H1 (cell line): ENCODE measurements around the gene GALNT13.
A peak's percentile ranks its signal among the peaks of the same experiment; 100 is the strongest.

ENCODE experiments used
- EP300 ChIP-seq, 2 experiments: IDR thresholded peaks; 1 replicate in 1 of 2; 2 replicates in 1 of 2; pipeline ENCODE4 v1.6.1; 2011 to 2012; ENCODE audit warnings: low read depth in 2 of 2, low read length in 2 of 2, mild to moderate bottlenecking in 2 of 2, borderline replicate concordance in 1 of 2, inconsistent platforms in 1 of 2, moderate library complexity in 1 of 2
- EZH2 ChIP-seq: fragments of 200-600 bp; sonication (generic); IDR thresholded peaks from 2 replicates; pipeline ENCODE4 v1.7.1; 2012; ENCODE audit warnings: low read depth, mild to moderate bottlenecking, moderate library complexity, low read length, inconsistent platforms; ENCODE audit not compliant: severe bottlenecking
- FOSL1 ChIP-seq: IDR thresholded peaks from 2 replicates; pipeline ENCODE4 v1.6.1; 2011; ENCODE audit warnings: mild to moderate bottlenecking, low read depth, low read length, moderate library complexity; ENCODE audit not compliant: insufficient read depth
- JUN ChIP-seq: IDR thresholded peaks from 2 replicates; pipeline ENCODE4 v1.6.1; 2011; ENCODE audit warnings: low read depth, mild to moderate bottlenecking, improper control_type of control experiment, low read length
- KDM5A ChIP-seq: fragments of 200-600 bp; IDR thresholded peaks from 2 replicates; pipeline ENCODE4 v1.7.1; 2012; ENCODE audit warnings: mild to moderate bottlenecking, low read length, inconsistent platforms, mixed read lengths
- POLR2A ChIP-seq, 2 experiments: IDR thresholded peaks; 1 replicate in 1 of 2; 2 replicates in 1 of 2; pipeline ENCODE4 v1.6.1; 2011; ENCODE audit warnings: low read depth in 2 of 2, low read length in 2 of 2, mild to moderate bottlenecking in 2 of 2; ENCODE audit errors: control extremely low read depth in 1 of 2
- POLR2AphosphoS5 ChIP-seq: IDR thresholded peaks from 2 replicates; pipeline ENCODE4 v1.6.1; 2011; ENCODE audit warnings: low read depth, low read length
- SIN3A ChIP-seq, 2 experiments: IDR thresholded peaks in 1 of 2; conservative IDR thresholded peaks in 1 of 2; 2 replicates each; pipeline ENCODE4 v1.6.1; 2011 to 2012; ENCODE audit warnings: low read length in 2 of 2, improper control_type of control experiment in 1 of 2, low read depth in 1 of 2, mild to moderate bottlenecking in 1 of 2
- SP1 ChIP-seq: IDR thresholded peaks from 2 replicates; pipeline ENCODE4 v1.6.1; 2011; ENCODE audit warnings: low read depth, low read length
- TAF7 ChIP-seq: optimal IDR thresholded peaks from 2 replicates; pipeline ENCODE3; 2011; ENCODE audit warnings: low read depth, mild to moderate bottlenecking, inconsistent platforms, low read length, moderate library complexity, borderline replicate concordance
- TF ChIP-seq, protein P1 (sequence below), 3 experiments: IDR thresholded peaks; 1 replicate in 2 of 3; 2 replicates in 1 of 3; pipeline versions ENCODE4 v1.5.1 to v1.6.1; 2011; ENCODE audit warnings: low read length in 3 of 3, mild to moderate bottlenecking in 3 of 3, inconsistent platforms in 2 of 3, low read depth in 1 of 3, moderate library complexity in 1 of 3; ENCODE audit not compliant: insufficient read depth in 1 of 3; ENCODE audit errors: control extremely low read depth in 1 of 3
- TF ChIP-seq, protein P2 (sequence below): IDR thresholded peaks from 2 replicates; pipeline ENCODE4 v1.6.1; 2011; ENCODE audit warnings: low read length, improper control_type of control experiment

DNA sequence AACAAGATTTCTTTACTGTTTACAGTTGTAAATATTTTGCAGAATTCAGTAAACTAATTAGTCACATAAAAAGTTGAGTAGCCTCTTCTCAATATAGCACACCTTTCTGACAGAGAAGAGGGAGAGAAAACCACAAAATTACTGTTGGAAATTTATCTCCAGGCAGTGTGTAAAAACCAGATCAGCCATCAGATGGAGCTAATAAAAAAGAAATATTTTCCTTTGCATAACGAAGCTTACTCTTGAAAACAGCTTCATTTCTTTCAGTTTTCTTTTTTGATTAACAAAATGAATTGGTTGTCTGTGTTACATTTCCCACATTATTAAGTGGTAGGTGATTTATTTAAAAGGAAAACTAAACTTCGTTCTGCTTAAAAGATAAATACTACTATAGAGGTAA is 567.4 kb downstream of the GALNT13 start:
- TF ChIP-seq EP300 (IDR thresholded peaks at IDR 0.05; ENCODE audit: borderline replicate concordance in 1 of 2, low read depth in 2 of 2, low read length in 2 of 2) (no peak), TAF7 (no peak), POLR2A (IDR thresholded peaks at IDR 0.05; ENCODE audit: control extremely low read depth in 1 of 2, low read depth in 2 of 2, low read length in 2 of 2) (no peak), SIN3A (conservative IDR thresholded peaks at IDR 0.05 in 1 of 2, IDR thresholded peaks at IDR 0.05 in 1 of 2; ENCODE audit: low read depth in 1 of 2, low read length in 2 of 2) (no peak), KDM5A (no peak), POLR2AphosphoS5 (no peak), SP1 (no peak), EZH2 (no peak), JUN (no peak), FOSL1 (no peak)
- TF ChIP-seq, protein P1, sequence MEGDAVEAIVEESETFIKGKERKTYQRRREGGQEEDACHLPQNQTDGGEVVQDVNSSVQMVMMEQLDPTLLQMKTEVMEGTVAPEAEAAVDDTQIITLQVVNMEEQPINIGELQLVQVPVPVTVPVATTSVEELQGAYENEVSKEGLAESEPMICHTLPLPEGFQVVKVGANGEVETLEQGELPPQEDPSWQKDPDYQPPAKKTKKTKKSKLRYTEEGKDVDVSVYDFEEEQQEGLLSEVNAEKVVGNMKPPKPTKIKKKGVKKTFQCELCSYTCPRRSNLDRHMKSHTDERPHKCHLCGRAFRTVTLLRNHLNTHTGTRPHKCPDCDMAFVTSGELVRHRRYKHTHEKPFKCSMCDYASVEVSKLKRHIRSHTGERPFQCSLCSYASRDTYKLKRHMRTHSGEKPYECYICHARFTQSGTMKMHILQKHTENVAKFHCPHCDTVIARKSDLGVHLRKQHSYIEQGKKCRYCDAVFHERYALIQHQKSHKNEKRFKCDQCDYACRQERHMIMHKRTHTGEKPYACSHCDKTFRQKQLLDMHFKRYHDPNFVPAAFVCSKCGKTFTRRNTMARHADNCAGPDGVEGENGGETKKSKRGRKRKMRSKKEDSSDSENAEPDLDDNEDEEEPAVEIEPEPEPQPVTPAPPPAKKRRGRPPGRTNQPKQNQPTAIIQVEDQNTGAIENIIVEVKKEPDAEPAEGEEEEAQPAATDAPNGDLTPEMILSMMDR (IDR thresholded peaks at IDR 0.05; ENCODE audit: control extremely low read depth in 1 of 3, insufficient read depth in 1 of 3, low read depth in 1 of 3, low read length in 3 of 3) = peak in 2 of 3 experiments; percentile 2 to 8; a peak in 2 of 4 replicates
- TF ChIP-seq, protein P2, sequence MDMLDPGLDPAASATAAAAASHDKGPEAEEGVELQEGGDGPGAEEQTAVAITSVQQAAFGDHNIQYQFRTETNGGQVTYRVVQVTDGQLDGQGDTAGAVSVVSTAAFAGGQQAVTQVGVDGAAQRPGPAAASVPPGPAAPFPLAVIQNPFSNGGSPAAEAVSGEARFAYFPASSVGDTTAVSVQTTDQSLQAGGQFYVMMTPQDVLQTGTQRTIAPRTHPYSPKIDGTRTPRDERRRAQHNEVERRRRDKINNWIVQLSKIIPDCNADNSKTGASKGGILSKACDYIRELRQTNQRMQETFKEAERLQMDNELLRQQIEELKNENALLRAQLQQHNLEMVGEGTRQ = no peak
